Right lobe of liver (tissue), 6 donors: Measurements from ENCODE around the gene SMARCA2. TPM values are rescaled to one million over a fixed set of nuclear protein-coding genes. Genes with fewer than 3 reads are reported as not detected.

Experiments used
- ATAC-seq, 4 donors: fragments of 200-7000 bp; cut with Tn5 transposase; one replicate each; pipeline ENCODE4 v1.9.1; 2020; ENCODE audit warnings: mild to moderate bottlenecking in 4 of 4, moderate library complexity in 4 of 4
- DNase-seq, 3 donors: peaks; one replicate each; pipeline ENCODE4 v3.0.0-alpha.2; 2020
- H3K27ac ChIP-seq, 3 donors: fragments of 200-600 bp; one replicate each; pipeline ENCODE4 v1.8.0; 2022
- H3K27me3 ChIP-seq, 2 donors: fragments of 200-600 bp; one replicate each; pipeline ENCODE4 v1.8.0; 2022
- H3K36me3 ChIP-seq, 4 donors: fragments of 200-600 bp; sonication (generic) in 1 of 4; one replicate each; pipeline versions ENCODE4 v1.5.1 to v1.8.0; 2017 to 2022; ENCODE audit warnings: control low read depth in 1 of 4
- H3K4me1 ChIP-seq, 4 donors: fragments of 200-600 bp; sonication (generic) in 1 of 4; one replicate each; pipeline versions ENCODE4 v1.5.1 to v1.8.0; 2017 to 2022; ENCODE audit warnings: control low read depth in 1 of 4
- H3K4me3 ChIP-seq, 3 donors: fragments of 200-600 bp; one replicate each; pipeline ENCODE4 v1.8.0; 2022
- H3K9me3 ChIP-seq, 4 donors: fragments of 200-600 bp; sonication (generic) in 1 of 4; one replicate each; pipeline versions ENCODE4 v1.5.1 to v1.8.0; 2017 to 2022; ENCODE audit warnings: control low read depth in 1 of 4
- CTCF ChIP-seq, 4 donors: fragments of 200-600 bp in 3 of 4; fragments of 450-650 bp in 1 of 4; IDR thresholded peaks; one replicate each; pipeline versions ENCODE4 v1.5.1 to v1.8.0; 2016 to 2022; ENCODE audit warnings: antibody characterized with exemption in 4 of 4, mild to moderate bottlenecking in 2 of 4
- POLR2A ChIP-seq: fragments of 450-650 bp; IDR thresholded peaks from one replicate; pipeline ENCODE4 v1.6.1; 2017; ENCODE audit warnings: antibody characterized with exemption, mild to moderate bottlenecking
- WGBS: methylation state at CpG from one replicate; pipeline ENCODE4 v1.1.6; 2018; ENCODE audit warnings: low coverage, low lambda C conversion rate; ENCODE audit not compliant: insufficient coverage; ENCODE audit errors: missing lambda C conversion rate; 5-methylcytosine and 5-hydroxymethylcytosine counted together
- intact Hi-C, 2 donors: fragments of 100-400 bp; cut with DNase I; formaldehyde crosslinking; loops; one replicate each; pipeline versions ENCODE4 v1.11.2 to v1.14.1; 2022
- total RNA-seq, 6 experiments: library from RNA; depleted of rRNA in 2 of 6; stranded (reverse); fragments of >200 nt in 2 of 6; fragmentation: NEBNext Ultra II Directional in 3 of 6; extraction: Animal tissue kit (Norgen Biotek cat#: 25700) in 3 of 6; gene quantifications; one replicate each; pipeline versions ENCODE4 v1.1.0 to v1.2.4, GENCODE V29; 2016 to 2023
- donor health status: DM: no; HTN: yes; CAD: no.
- donor health status: DM: no; HTN: no; CAD: no.
- donor health status: DM: no; HTN: no; CAD: no.
- donor health status: DM: no; HTN: yes; CAD: no.
- donor health status: DM: no; HTN: yes; CAD: no.

The SMARCA2 gene
- total RNA-seq, 6 experiments from 2014 or later = 46.2 to 97.8 (median 62.4) TPM

GRCh38 chr9:2151171-2151570, 136.0 kb downstream of the SMARCA2 start:
- DNase-seq = no peak
- TF ChIP-seq POLR2A = no peak
- TF ChIP-seq CTCF (IDR thresholded peaks at IDR 0.05) = no peak
- H3K9me3 ChIP-seq = no peaks in the 10 kb centered on the region
- no peak overlapping the region for H3K27ac ChIP-seq
- no peak for ATAC-seq
- H3K4me1 ChIP-seq = no peaks in the 10 kb centered on the region
- H3K36me3 ChIP-seq = no peaks in the 10 kb centered on the region
- no peak overlapping the region for H3K4me3 ChIP-seq
- intact Hi-C loops = no loop called here
- 96% methylated on average over 5 of the region's 6 CpGs for WGBS
- H3K27me3 ChIP-seq = no peaks in the 10 kb centered on the region

- Histone ChIP-seq H3K27me3 (no peaks in the 10 kb centered on the region), H3K9me3 (no peaks in the 10 kb centered on the region), H3K36me3 (no peaks in the 10 kb centered on the region), H3K4me1 (peaks cover 0 to 8% (median 0%) of the 10 kb centered on the region in 4 donors), H3K4me3 (no peak overlapping the region), H3K27ac (no peak overlapping the region)
- no peak for TF ChIP-seq CTCF (IDR thresholded peaks at IDR 0.05)
- TF ChIP-seq POLR2A = no peak
- ATAC-seq (no peak), DNase-seq (no peak)
- intact Hi-C loops = no loop called here
- WGBS = 63% methylated on average over 7 of the region's 10 CpGs
Observed at GRCh38 chr9:2152966-2153629, 138.0 kb downstream of the SMARCA2 start.

GRCh38 chr9:2153630-2154217, 138.6 kb downstream of the SMARCA2 start:
- DNase-seq (no peak), ATAC-seq (no peak)
- no peaks in the 10 kb centered on the region for H3K9me3 ChIP-seq
- WGBS = 27% methylated on average over 2 of the region's 2 CpGs
- no peak overlapping the region for H3K27ac ChIP-seq
- TF ChIP-seq POLR2A (no peak), CTCF (IDR thresholded peaks at IDR 0.05) (no peak)
- peaks cover 0 to 8% (median 0%) of the 10 kb centered on the region in 4 donors for H3K4me1 ChIP-seq
- no peaks in the 10 kb centered on the region for H3K27me3 ChIP-seq
- intact Hi-C loops = no loop called here
- H3K4me3 ChIP-seq = no peak overlapping the region
- H3K36me3 ChIP-seq = no peaks in the 10 kb centered on the region

GRCh38 chr9:2154731-2155130, 139.6 kb downstream of the SMARCA2 start:
- no peaks in the 10 kb centered on the region for H3K27me3 ChIP-seq
- intact Hi-C loops = no loop called here
- no peaks in the 10 kb centered on the region for H3K9me3 ChIP-seq
- WGBS = 74% methylated on average over 3 of the region's 3 CpGs
- no peak overlapping the region for H3K4me3 ChIP-seq
- DNase-seq = no peak
- peaks cover 0 to 8% (median 0%) of the 10 kb centered on the region in 4 donors for H3K4me1 ChIP-seq
- TF ChIP-seq CTCF (IDR thresholded peaks at IDR 0.05) (no peak), POLR2A (no peak)
- no peaks in the 10 kb centered on the region for H3K36me3 ChIP-seq
- no peak overlapping the region for H3K27ac ChIP-seq
- ATAC-seq = no peak
